ENCODE data around the gene GGTLC3.
"Not testable (repeated sequence)": the region's sequence is repeated elsewhere in the genome, so short reads cannot be mapped to it uniquely, and the experiment has no call there.

The GGTLC3 gene

GRCh38 chr22:18527752-18528596, 10.0 kb upstream of the GGTLC3 start, which contains the start of gene TMEM191B:
Gene TMEM191B (plus strand): TSS chr22:18527802. CDS start chr22:18527981, 179 bp downstream.
- H2BK12ac ChIP-seq (ENCODE audit: low read length); H4K91ac ChIP-seq (ENCODE audit: low read depth, low read length, poor library complexity); H2AK5ac ChIP-seq (ENCODE audit: low read depth, low read length); H2BK5ac ChIP-seq (ENCODE audit: low read length); H3K36me3 ChIP-seq (replicated peaks in 1 of 2; ENCODE audit: control insufficient read depth in 2 of 2, insufficient read depth in 2 of 2, low read length in 2 of 2); H2AFZ ChIP-seq (ENCODE audit: low read length); H3K27ac ChIP-seq (replicated peaks; ENCODE audit: low read length); H3K4me3 ChIP-seq (ENCODE audit: low read length in 2 of 2); H3K18ac ChIP-seq (ENCODE audit: low read length); H3K27me3 ChIP-seq (ENCODE audit: control insufficient read depth in 3 of 3, insufficient read depth in 3 of 3, low read depth in 1 of 3, low read length in 3 of 3); H2BK15ac ChIP-seq (ENCODE audit: low read length); H3K79me1 ChIP-seq (ENCODE audit: low read depth, low read length); H3K14ac ChIP-seq (ENCODE audit: low read length); H3K9ac ChIP-seq (ENCODE audit: low read depth, low read length, poor library complexity); H3K4me2 ChIP-seq (ENCODE audit: insufficient read depth, low read length, poor library complexity, severe bottlenecking); H3K9me3 ChIP-seq (replicated peaks in 1 of 2; ENCODE audit: control insufficient read depth in 2 of 2, insufficient read depth in 1 of 2, low read depth in 1 of 2, low read length in 2 of 2); H4K8ac ChIP-seq (ENCODE audit: low read depth, low read length); H3K4me1 ChIP-seq (ENCODE audit: control insufficient read depth in 2 of 2, insufficient read depth in 1 of 2, low read depth in 1 of 2, low read length in 2 of 2); H3K23ac ChIP-seq (ENCODE audit: low read depth, low read length, poor library complexity); DNase-seq (ENCODE audit: low spot score); H3K4ac ChIP-seq (ENCODE audit: low read length); H2BK120ac ChIP-seq (ENCODE audit: low read depth, low read length): not testable (repeated sequence)
- WGBS, 2 donors (ENCODE audit: extremely low coverage in 2 of 2, insufficient read length in 2 of 2, insufficient replicate concordance in 1 of 2) = no CpG with 5 or more reads among the region's 65 CpGs

- H3K79me1 ChIP-seq (ENCODE audit: low read depth, low read length); H3K18ac ChIP-seq (ENCODE audit: low read length); H4K8ac ChIP-seq (ENCODE audit: low read depth, low read length); H3K4ac ChIP-seq (ENCODE audit: low read length); H3K9ac ChIP-seq (ENCODE audit: low read depth, low read length, poor library complexity); H3K9me3 ChIP-seq (replicated peaks in 1 of 2; ENCODE audit: control insufficient read depth in 2 of 2, insufficient read depth in 1 of 2, low read depth in 1 of 2, low read length in 2 of 2); H3K4me3 ChIP-seq (ENCODE audit: low read length in 2 of 2); H2AK5ac ChIP-seq (ENCODE audit: low read depth, low read length); H3K23ac ChIP-seq (ENCODE audit: low read depth, low read length, poor library complexity); H2BK120ac ChIP-seq (ENCODE audit: low read depth, low read length); DNase-seq (ENCODE audit: low spot score); H2BK12ac ChIP-seq (ENCODE audit: low read length); H4K91ac ChIP-seq (ENCODE audit: low read depth, low read length, poor library complexity); H3K4me1 ChIP-seq (ENCODE audit: control insufficient read depth in 2 of 2, insufficient read depth in 1 of 2, low read depth in 1 of 2, low read length in 2 of 2); H3K27me3 ChIP-seq (ENCODE audit: control insufficient read depth in 3 of 3, insufficient read depth in 3 of 3, low read depth in 1 of 3, low read length in 3 of 3); H3K4me2 ChIP-seq (ENCODE audit: insufficient read depth, low read length, poor library complexity, severe bottlenecking); H3K36me3 ChIP-seq (replicated peaks in 1 of 2; ENCODE audit: control insufficient read depth in 2 of 2, insufficient read depth in 2 of 2, low read length in 2 of 2); H2BK15ac ChIP-seq (ENCODE audit: low read length); H2AFZ ChIP-seq (ENCODE audit: low read length); H3K14ac ChIP-seq (ENCODE audit: low read length); H2BK5ac ChIP-seq (ENCODE audit: low read length); H3K27ac ChIP-seq (replicated peaks; ENCODE audit: low read length): not testable (repeated sequence)
- no CpG with 5 or more reads among the region's 4 CpGs for WGBS, 2 donors (ENCODE audit: extremely low coverage in 2 of 2, insufficient read length in 2 of 2, insufficient replicate concordance in 1 of 2)
Measured at GRCh38 chr22:18523328-18523727, 5.4 kb upstream of the GGTLC3 start.

- H3K27ac ChIP-seq (replicated peaks; ENCODE audit: low read length); H2AFZ ChIP-seq (ENCODE audit: low read length); H2BK12ac ChIP-seq (ENCODE audit: low read length); H3K4me3 ChIP-seq (ENCODE audit: low read length in 2 of 2); H2BK120ac ChIP-seq (ENCODE audit: low read depth, low read length); H3K27me3 ChIP-seq (ENCODE audit: control insufficient read depth in 3 of 3, insufficient read depth in 3 of 3, low read depth in 1 of 3, low read length in 3 of 3); DNase-seq (ENCODE audit: low spot score); H2BK15ac ChIP-seq (ENCODE audit: low read length); H3K4me1 ChIP-seq (ENCODE audit: control insufficient read depth in 2 of 2, insufficient read depth in 1 of 2, low read depth in 1 of 2, low read length in 2 of 2); H4K91ac ChIP-seq (ENCODE audit: low read depth, low read length, poor library complexity); H3K79me1 ChIP-seq (ENCODE audit: low read depth, low read length); H3K9me3 ChIP-seq (replicated peaks in 1 of 2; ENCODE audit: control insufficient read depth in 2 of 2, insufficient read depth in 1 of 2, low read depth in 1 of 2, low read length in 2 of 2); H2AK5ac ChIP-seq (ENCODE audit: low read depth, low read length); H3K4me2 ChIP-seq (ENCODE audit: insufficient read depth, low read length, poor library complexity, severe bottlenecking); H3K14ac ChIP-seq (ENCODE audit: low read length); H4K8ac ChIP-seq (ENCODE audit: low read depth, low read length); H3K36me3 ChIP-seq (replicated peaks in 1 of 2; ENCODE audit: control insufficient read depth in 2 of 2, insufficient read depth in 2 of 2, low read length in 2 of 2); H3K9ac ChIP-seq (ENCODE audit: low read depth, low read length, poor library complexity); H3K4ac ChIP-seq (ENCODE audit: low read length); H2BK5ac ChIP-seq (ENCODE audit: low read length); H3K23ac ChIP-seq (ENCODE audit: low read depth, low read length, poor library complexity); H3K18ac ChIP-seq (ENCODE audit: low read length): not testable (repeated sequence)
- no CpG with 5 or more reads among the region's 6 CpGs for WGBS, 2 donors (ENCODE audit: extremely low coverage in 2 of 2, insufficient read length in 2 of 2, insufficient replicate concordance in 1 of 2)
Measured at GRCh38 chr22:18522762-18523161, 4.8 kb upstream of the GGTLC3 start.

- not testable (repeated sequence) for H3K27ac ChIP-seq (replicated peaks; ENCODE audit: low read length); H3K79me1 ChIP-seq (ENCODE audit: low read depth, low read length); DNase-seq (ENCODE audit: low spot score); H2BK120ac ChIP-seq (ENCODE audit: low read depth, low read length); H3K9ac ChIP-seq (ENCODE audit: low read depth, low read length, poor library complexity); H4K8ac ChIP-seq (ENCODE audit: low read depth, low read length); H2AK5ac ChIP-seq (ENCODE audit: low read depth, low read length); H3K9me3 ChIP-seq (replicated peaks in 1 of 2; ENCODE audit: control insufficient read depth in 2 of 2, insufficient read depth in 1 of 2, low read depth in 1 of 2, low read length in 2 of 2); H3K4ac ChIP-seq (ENCODE audit: low read length); H3K23ac ChIP-seq (ENCODE audit: low read depth, low read length, poor library complexity); H2BK5ac ChIP-seq (ENCODE audit: low read length); H4K91ac ChIP-seq (ENCODE audit: low read depth, low read length, poor library complexity); H3K36me3 ChIP-seq (replicated peaks in 1 of 2; ENCODE audit: control insufficient read depth in 2 of 2, insufficient read depth in 2 of 2, low read length in 2 of 2); H3K4me1 ChIP-seq (ENCODE audit: control insufficient read depth in 2 of 2, insufficient read depth in 1 of 2, low read depth in 1 of 2, low read length in 2 of 2); H3K4me2 ChIP-seq (ENCODE audit: insufficient read depth, low read length, poor library complexity, severe bottlenecking); H3K4me3 ChIP-seq (ENCODE audit: low read length in 2 of 2); H3K18ac ChIP-seq (ENCODE audit: low read length); H2AFZ ChIP-seq (ENCODE audit: low read length); H3K14ac ChIP-seq (ENCODE audit: low read length); H2BK15ac ChIP-seq (ENCODE audit: low read length); H2BK12ac ChIP-seq (ENCODE audit: low read length); H3K27me3 ChIP-seq (ENCODE audit: control insufficient read depth in 3 of 3, insufficient read depth in 3 of 3, low read depth in 1 of 3, low read length in 3 of 3)
- WGBS, 2 donors (ENCODE audit: extremely low coverage in 2 of 2, insufficient read length in 2 of 2, insufficient replicate concordance in 1 of 2) = no CpG with 5 or more reads among the region's 10 CpGs
Measured at GRCh38 chr22:18513454-18513853, 4.5 kb downstream of the GGTLC3 start.

All from neuronal stem cell (in vitro differentiated cells).